A673 (cell line): Measurements from ENCODE around the gene DMRT2. TPM values are rescaled to one million over a fixed set of nuclear protein-coding genes. Genes with fewer than 3 reads are reported as not detected.

ENCODE experiments used
- BruUV-seq: library from RNA; stranded (reverse); fragments of 400-500 nt; replicated peaks from 2 replicates; lab custom pipeline; 2021; lab: Mats Ljungman, UMichigan
- CTCF ChIA-PET: fragments of 300-600 bp; sonication (Branson Sonifier 250); formaldehyde crosslinking; loops from one replicate; lab custom pipeline; 2022; ENCODE audit warnings: antibody characterized with exemption; lab: Charles Lee
- POLR2A ChIA-PET: fragments of 300-600 bp; sonication (Branson Sonifier 250); formaldehyde crosslinking; loops from one replicate; lab custom pipeline; 2022; ENCODE audit warnings: antibody characterized with exemption; ENCODE audit not compliant: low non-redundant PET; lab: Charles Lee
- DNase-seq: peaks from one replicate; pipeline ENCODE4 v3.0.0-alpha.2; 2015; ENCODE audit warnings: low spot score
- H3K27ac ChIP-seq: fragments of 200-600 bp; sonication (generic); 2 replicates; pipeline ENCODE4 v1.5.1; 2016; ENCODE audit warnings: mixed run types, low read depth, mild to moderate bottlenecking, mixed read lengths, antibody characterized with exemption, low read length; ENCODE audit not compliant: poor library complexity, severe bottlenecking
- H3K27me3 ChIP-seq: fragments of 200-600 bp; sonication (generic); replicated peaks from 2 replicates; pipeline ENCODE4 v1.6.1; 2017; ENCODE audit warnings: mixed run types, low read depth, mild to moderate bottlenecking, mixed read lengths, antibody characterized with exemption, low read length; ENCODE audit not compliant: insufficient read depth, poor library complexity
- H3K36me3 ChIP-seq: fragments of 200-600 bp; sonication (generic); 2 replicates; pipeline ENCODE4 v1.6.1; 2016; ENCODE audit warnings: mixed run types, mild to moderate bottlenecking, mixed read lengths, antibody characterized with exemption, low read length; ENCODE audit not compliant: insufficient read depth, poor library complexity, severe bottlenecking
- H3K4me1 ChIP-seq: fragments of 200-600 bp; sonication (generic); 2 replicates; pipeline ENCODE4 v1.6.1; 2017; ENCODE audit warnings: mixed run types, mild to moderate bottlenecking, mixed read lengths, antibody characterized with exemption, low read length; ENCODE audit not compliant: insufficient read depth, poor library complexity, severe bottlenecking
- H3K4me3 ChIP-seq: fragments of 200-600 bp; sonication (generic); 2 replicates; pipeline ENCODE4 v1.5.1; 2016; ENCODE audit warnings: low read depth, mixed run types, mild to moderate bottlenecking, mixed read lengths, low read length; ENCODE audit not compliant: poor library complexity, severe bottlenecking
- H3K9me3 ChIP-seq: fragments of 200-600 bp; sonication (generic); 2 replicates; pipeline ENCODE4 v1.6.1; 2016; ENCODE audit warnings: mixed run types, low read depth, mild to moderate bottlenecking, mixed read lengths, antibody characterized with exemption, low read length; ENCODE audit not compliant: poor library complexity, severe bottlenecking
- CTCF ChIP-seq: fragments of 300-800, 200-600 bp; sonication (generic); conservative IDR thresholded peaks from 2 replicates; pipeline ENCODE4 v1.5.1; 2017; ENCODE audit warnings: low read depth, mild to moderate bottlenecking, antibody characterized with exemption, low read length, moderate library complexity, mixed read lengths
- EZH2 ChIP-seq: fragments of 200-600 bp; sonication (generic); IDR thresholded peaks from 2 replicates; pipeline ENCODE4 v1.6.1; 2017; ENCODE audit warnings: borderline replicate concordance, low read depth, mild to moderate bottlenecking, mixed read lengths, antibody characterized with exemption, low read length; ENCODE audit not compliant: poor library complexity, severe bottlenecking
- intact Hi-C: fragments of 100-400 bp; cut with micrococcal nuclease; formaldehyde crosslinking; loops from one replicate; pipeline ENCODE4 v1.10.0; 2022; ENCODE audit not compliant: unreplicated experiment
- total RNA-seq: library from RNA; stranded (reverse); gene quantifications from 2 replicates; pipeline ENCODE4 v1.2.3, GENCODE V29; 2021

DMRT2 gene
- total RNA-seq, 1 experiment from 2014 or later: not detected

- ChIA-PET CTCF (no interaction called here), POLR2A (no interaction called here)
- DNase-seq: no peak
- intact Hi-C loops: no loop called here
- BruUV-seq: no TSS peak
- no peak for TF ChIP-seq CTCF
- no peak for TF ChIP-seq EZH2
- Histone ChIP-seq H3K27ac (no peak overlapping the region), H3K36me3 (no peaks in the 10 kb centered on the region), H3K4me1 (no peaks in the 10 kb centered on the region), H3K9me3 (no peaks in the 10 kb centered on the region), H3K27me3 (no peaks in the 10 kb centered on the region), H3K4me3 (no peak overlapping the region)
These were observed 15.0 kb downstream of the DMRT2 start for GRCh38 chr9:1065130-1065529.

GRCh38 chr9:1070692-1071091, 20.5 kb downstream of the DMRT2 start:
- TF ChIP-seq EZH2 (no peak), CTCF (no peak)
- no TSS peak for BruUV-seq
- intact Hi-C loops: no loop called here
- CTCF ChIA-PET: no interaction called here
- H3K27ac ChIP-seq: no peak overlapping the region
- H3K4me3 ChIP-seq: no peak overlapping the region
- no peaks in the 10 kb centered on the region for H3K36me3 ChIP-seq
- no peak for DNase-seq
- POLR2A ChIA-PET: no interaction called here
- peaks cover 4% of the 10 kb centered on the region for H3K27me3 ChIP-seq
- no peaks in the 10 kb centered on the region for H3K9me3 ChIP-seq
- no peaks in the 10 kb centered on the region for H3K4me1 ChIP-seq

GRCh38 chr9:1071730-1072129, 21.6 kb downstream of the DMRT2 start:
- Histone ChIP-seq H3K36me3 (no peaks in the 10 kb centered on the region), H3K9me3 (no peaks in the 10 kb centered on the region), H3K4me3 (no peak overlapping the region), H3K27ac (no peak overlapping the region), H3K4me1 (no peaks in the 10 kb centered on the region), H3K27me3 (peaks cover 4% of the 10 kb centered on the region)
- TF ChIP-seq EZH2 (no peak), CTCF (no peak)
- ChIA-PET POLR2A (no interaction called here), CTCF (no interaction called here)
- DNase-seq: no peak
- no TSS peak for BruUV-seq
- intact Hi-C loops: no loop called here
